CD14-positive monocyte (primary cell): ENCODE data around the gene TEKTIP1. TPM values are rescaled to one million over a fixed set of nuclear protein-coding genes. Genes with fewer than 3 reads are reported as not detected.
A peak's percentile ranks its signal among the peaks of the same experiment; 100 is the strongest.

ENCODE experiments used
- DNase-seq, 3 donors: peaks; one replicate each; pipeline ENCODE4 v3.0.0-alpha.2; 2011 to 2022
- H2AFZ ChIP-seq: 2 replicates; pipeline ENCODE4 v1.6.0; 2012; ENCODE audit warnings: mild to moderate bottlenecking, low read depth, low read length, inconsistent platforms; ENCODE audit not compliant: insufficient read depth, poor library complexity, severe bottlenecking
- H3K27ac ChIP-seq, 2 donors: 1 replicate in 1 of 2; 2 replicates in 1 of 2; pipeline ENCODE4 v1.5.1; 2012 to 2013; ENCODE audit warnings: low read length in 2 of 2, control low read depth in 1 of 2, inconsistent platforms in 1 of 2, low read depth in 1 of 2, mild to moderate bottlenecking in 1 of 2
- H3K27me3 ChIP-seq, 2 donors: one replicate each; pipeline versions ENCODE4 v1.6.0 to v1.6.1; 2011 to 2013; ENCODE audit warnings: low read length in 2 of 2; ENCODE audit not compliant: control insufficient read depth in 2 of 2, insufficient read depth in 2 of 2
- H3K36me3 ChIP-seq, 2 donors: replicated peaks in 1 of 2; 1 replicate in 1 of 2; 2 replicates in 1 of 2; pipeline versions ENCODE4 v1.5.1 to v1.6.1; 2012 to 2013; ENCODE audit warnings: low read length in 2 of 2, control low read depth in 1 of 2, inconsistent platforms in 1 of 2, mild to moderate bottlenecking in 1 of 2; ENCODE audit not compliant: insufficient read depth in 2 of 2, control insufficient read depth in 1 of 2
- H3K4me1 ChIP-seq, 2 donors: 1 replicate in 1 of 2; 2 replicates in 1 of 2; pipeline versions ENCODE4 v1.5.1 to v1.6.1; 2012 to 2013; ENCODE audit warnings: low read length in 2 of 2, control low read depth in 1 of 2, inconsistent platforms in 1 of 2, mild to moderate bottlenecking in 1 of 2, moderate library complexity in 1 of 2; ENCODE audit not compliant: insufficient read depth in 2 of 2, control insufficient read depth in 1 of 2
- H3K4me2 ChIP-seq: replicated peaks from 2 replicates; pipeline ENCODE3; 2012; ENCODE audit warnings: low read length, moderate library complexity, mild to moderate bottlenecking; ENCODE audit not compliant: poor library complexity, severe bottlenecking; ENCODE audit errors: extremely low read depth
- H3K4me3 ChIP-seq, 3 experiments: fragments of 200-600 bp in 1 of 3; sonication (generic) in 1 of 3; replicated peaks in 1 of 3; 1 replicate in 2 of 3; 2 replicates in 1 of 3; pipeline ENCODE4 v1.5.1; 2011 to 2013; ENCODE audit warnings: low read length in 3 of 3, mild to moderate bottlenecking in 3 of 3, control low read depth in 2 of 3, low read depth in 2 of 3, inconsistent platforms in 1 of 3, moderate library complexity in 1 of 3
- H3K79me2 ChIP-seq: 2 replicates; pipeline ENCODE4 v1.6.0; 2012; ENCODE audit warnings: mild to moderate bottlenecking, control low read depth, inconsistent platforms, low read length, moderate library complexity; ENCODE audit not compliant: insufficient read depth
- H3K9ac ChIP-seq: 2 replicates; pipeline ENCODE4 v1.6.0; 2017; ENCODE audit warnings: low read length, mild to moderate bottlenecking; ENCODE audit not compliant: insufficient read depth, poor library complexity, severe bottlenecking
- H3K9me3 ChIP-seq, 2 donors: replicated peaks in 1 of 2; 1 replicate in 1 of 2; 2 replicates in 1 of 2; pipeline versions ENCODE4 v1.5.1 to v1.6.1; 2012 to 2013; ENCODE audit warnings: low read length in 2 of 2, control low read depth in 1 of 2; ENCODE audit not compliant: control insufficient read depth in 1 of 2, insufficient read depth in 1 of 2
- H4K20me1 ChIP-seq: 2 replicates; pipeline ENCODE4 v1.6.0; 2012; ENCODE audit warnings: mild to moderate bottlenecking, low read length, control low read depth, moderate library complexity; ENCODE audit not compliant: insufficient read depth
- H3K27ac Mint-ChIP-seq, 7 donors: one replicate each; pipeline ENCODE4 v1.8.0; 2020; ENCODE audit warnings: mild to moderate bottlenecking in 7 of 7, mixed read lengths in 7 of 7, moderate library complexity in 6 of 7, inconsistent platforms in 2 of 7
- H3K27me3 Mint-ChIP-seq, 3 donors: one replicate each; pipeline ENCODE4 v1.8.0; 2021 to 2022; ENCODE audit warnings: low read depth in 3 of 3, mild to moderate bottlenecking in 3 of 3, mixed read lengths in 3 of 3, moderate library complexity in 3 of 3, inconsistent platforms in 1 of 3
- H3K36me3 Mint-ChIP-seq, 2 donors: one replicate each; pipeline ENCODE4 v1.8.0; 2020; ENCODE audit warnings: mixed read lengths in 2 of 2, inconsistent platforms in 1 of 2, mild to moderate bottlenecking in 1 of 2
- H3K4me1 Mint-ChIP-seq: one replicate; pipeline ENCODE4 v1.8.0; 2020; ENCODE audit warnings: mild to moderate bottlenecking, mixed read lengths
- H3K4me3 Mint-ChIP-seq, 2 donors: one replicate each; pipeline ENCODE4 v1.8.0; 2020; ENCODE audit warnings: mild to moderate bottlenecking in 2 of 2, mixed read lengths in 2 of 2, moderate library complexity in 1 of 2
- H3K9me3 Mint-ChIP-seq, 7 donors: one replicate each; pipeline ENCODE4 v1.8.0; 2020 to 2022; ENCODE audit warnings: mixed read lengths in 7 of 7, mild to moderate bottlenecking in 6 of 7, moderate library complexity in 6 of 7, inconsistent platforms in 2 of 7
- CTCF ChIP-seq: fragments of 200-600 bp; IDR thresholded peaks from one replicate; pipeline ENCODE4 v1.8.0; 2022; ENCODE audit warnings: antibody characterized with exemption, mild to moderate bottlenecking
- WGBS: methylation state at CpG from one replicate; pipeline ENCODE4 v1.1.5; 2013; ENCODE audit warnings: missing lambda C conversion rate; ENCODE audit not compliant: insufficient coverage; 5-methylcytosine and 5-hydroxymethylcytosine counted together
- intact Hi-C, 2 donors: fragments of 100-400 bp; cut with micrococcal nuclease; formaldehyde crosslinking; loops; one replicate each; pipeline versions ENCODE4 v1.15.0 to v1.15.1; 2023
- polyA plus RNA-seq, 3 donors: library from polyadenylated mRNA; depleted of rRNA in 1 of 3; unstranded in 2 of 3; stranded (reverse) in 1 of 3; fragments of 300-500 nt in 2 of 3; fragments of >200 nt in 1 of 3; fragmentation: Illumina TruSeq in 2 of 3; gene quantifications; 1 replicate in 2 of 3; 2 replicates in 1 of 3; pipeline ENCODE4 v1.2.3, GENCODE V29; 2012 to 2021

Gene TEKTIP1
- polyA plus RNA-seq, 3 donors = 1.8 TPM; not detected in 2

GRCh38 chr19:3517638-3518037 lies 21.3 kb upstream of the TEKTIP1 start:
- no CpG with 5 or more reads among the region's 2 CpGs for WGBS
- Histone ChIP-seq H3K4me3 (no peak overlapping the region), H3K4me1 (no peaks in the 10 kb centered on the region), H4K20me1 (peaks cover 100% of the 10 kb centered on the region), H3K79me2 (peaks cover 100% of the 10 kb centered on the region), H3K4me2 (no peak overlapping the region), H3K36me3 (peaks cover 30 to 52% of the 10 kb centered on the region in 2 donors), H3K27me3 (no peaks in the 10 kb centered on the region), H2AFZ (no peak overlapping the region), H3K9me3 (no peaks in the 10 kb centered on the region), H3K9ac (no peak overlapping the region), H3K27ac (no peak overlapping the region)
- Mint-ChIP-seq H3K36me3 (peaks cover 22 to 60% of the 10 kb centered on the region in 2 donors), H3K27me3 (no peaks in the 10 kb centered on the region), H3K9me3 (peaks cover 0 to 2% (median 0%) of the 10 kb centered on the region in 7 donors), H3K4me1 (peaks cover under 1% of the 10 kb centered on the region), H3K4me3 (no peak overlapping the region), H3K27ac (no peak overlapping the region)
- DNase-seq = no peak
- intact Hi-C loops = no loop called here
- no peak for TF ChIP-seq CTCF

GRCh38 chr19:3518255-3518654 lies 20.7 kb upstream of the TEKTIP1 start:
- Mint-ChIP-seq H3K9me3 (peaks cover 0 to 2% (median 0%) of the 10 kb centered on the region in 7 donors), H3K36me3 (peaks cover 22 to 60% of the 10 kb centered on the region in 2 donors), H3K4me3 (no peak overlapping the region), H3K27ac (peak overlapping the region in 1 of 7 donors; percentile 47), H3K4me1 (no peaks in the 10 kb centered on the region), H3K27me3 (no peaks in the 10 kb centered on the region)
- peaks cover 37 to 58% of the 10 kb centered on the region in 2 donors for H3K36me3 ChIP-seq
- no peak overlapping the region for H3K4me3 ChIP-seq
- WGBS = 100% methylated on average over 6 of the region's 10 CpGs
- no peak overlapping the region for H3K9ac ChIP-seq
- H3K27me3 ChIP-seq = no peaks in the 10 kb centered on the region
- intact Hi-C loops = no loop called here
- no peak overlapping the region for H3K27ac ChIP-seq
- H2AFZ ChIP-seq = no peak overlapping the region
- H3K4me1 ChIP-seq = no peaks in the 10 kb centered on the region
- peaks cover 100% of the 10 kb centered on the region for H3K79me2 ChIP-seq
- no peak for TF ChIP-seq CTCF
- H4K20me1 ChIP-seq = peaks cover 100% of the 10 kb centered on the region
- no peak overlapping the region for H3K4me2 ChIP-seq
- no peak for DNase-seq
- no peaks in the 10 kb centered on the region for H3K9me3 ChIP-seq
